ENCODE measurements around the gene SLCO6A1.

Gene SLCO6A1

DNA sequence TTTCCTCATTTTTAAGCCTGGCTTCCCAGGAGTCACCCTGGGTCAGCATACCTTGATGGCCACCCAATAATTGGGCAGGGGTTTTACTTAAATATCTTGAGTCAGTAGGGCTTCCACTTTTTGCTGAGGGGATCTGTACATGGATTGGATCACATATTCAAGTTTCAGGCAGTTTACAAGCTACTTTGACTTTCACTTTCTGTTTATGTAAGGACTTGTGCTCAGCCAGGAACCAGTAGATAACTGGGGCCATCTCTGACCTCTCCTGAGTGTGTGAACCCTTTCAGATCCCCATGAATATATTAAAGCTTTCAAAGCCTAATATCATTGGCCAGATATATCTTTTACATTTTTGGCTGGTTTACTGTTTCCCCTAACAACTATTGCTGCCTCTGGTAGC is 45.1 kb downstream of the SLCO6A1 start:
- DNase-seq (ENCODE audit: low read depth) = no peak

DNA sequence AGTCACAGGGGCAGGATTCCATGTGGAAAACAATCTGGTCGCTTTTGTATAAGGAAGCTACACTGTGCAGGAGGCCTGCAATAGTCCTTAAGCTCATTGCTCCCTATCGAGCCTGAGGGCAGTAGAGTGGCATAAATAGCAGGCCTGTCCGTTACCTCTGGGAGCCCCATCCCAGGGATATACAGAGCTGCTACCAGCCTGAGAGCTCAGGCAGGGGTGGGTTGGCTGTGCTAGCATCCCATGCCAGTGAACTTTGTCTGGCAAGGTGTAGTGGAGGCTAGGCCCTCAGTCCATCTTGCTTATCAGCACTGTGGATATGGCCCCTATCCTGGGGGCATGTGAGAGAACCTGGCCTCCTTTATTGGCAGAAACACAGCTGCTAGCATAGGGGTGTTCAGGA is 47.7 kb downstream of the SLCO6A1 start:
- DNase-seq (ENCODE audit: low read depth) = no peak

- no peak for DNase-seq (ENCODE audit: low read depth)
Measured at GRCh38 chr5:102450313-102450990, 48.3 kb downstream of the SLCO6A1 start.

DNA sequence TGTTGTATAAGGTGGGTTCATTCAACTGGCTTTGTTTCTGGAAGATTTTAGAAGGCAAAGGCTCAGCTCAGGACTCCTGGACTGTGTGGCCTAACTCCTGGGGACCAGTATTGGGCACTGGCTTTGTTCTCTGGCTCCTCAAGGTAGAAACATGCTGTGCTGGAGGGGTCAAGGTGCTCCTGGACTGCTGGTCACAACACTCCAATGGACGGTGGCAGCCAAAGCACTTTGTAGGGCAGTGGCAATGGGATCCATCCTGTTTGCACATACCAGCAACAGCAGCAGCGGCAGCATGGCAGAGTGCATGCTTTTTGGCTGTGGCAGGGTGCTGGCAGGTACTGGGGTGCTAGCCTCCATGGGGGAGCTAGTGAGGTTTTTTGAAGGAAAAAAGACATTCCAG is 65.3 kb downstream of the SLCO6A1 start:
- no peak for DNase-seq (ENCODE audit: low read depth)

GRCh38 chr5:102421647-102422046 is 77.2 kb downstream of the SLCO6A1 start:
- no peak for DNase-seq (ENCODE audit: low read depth)

DNA sequence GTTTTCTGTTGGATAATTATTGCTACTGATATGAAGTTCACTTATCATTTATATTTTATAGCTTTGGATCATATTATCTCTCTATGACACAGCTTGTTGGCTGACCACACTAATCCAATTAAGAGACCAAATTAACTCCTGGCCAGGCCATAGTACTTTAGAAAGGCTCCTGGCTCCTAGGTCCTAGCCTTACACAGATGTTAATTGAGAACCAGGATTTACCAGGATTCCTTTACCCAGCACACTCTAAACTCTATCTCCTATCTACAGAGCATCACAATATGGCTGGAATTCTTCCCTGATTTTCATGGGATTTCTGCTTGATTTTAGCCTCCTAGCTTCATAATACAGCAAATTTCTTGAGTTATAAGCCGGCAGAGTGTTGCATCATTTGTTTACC is 80.3 kb downstream of the SLCO6A1 start:
- DNase-seq (ENCODE audit: low read depth) = no peak

- no peak for DNase-seq (ENCODE audit: low read depth)
Measured at GRCh38 chr5:102414448-102414847, 84.4 kb downstream of the SLCO6A1 start.

DNA sequence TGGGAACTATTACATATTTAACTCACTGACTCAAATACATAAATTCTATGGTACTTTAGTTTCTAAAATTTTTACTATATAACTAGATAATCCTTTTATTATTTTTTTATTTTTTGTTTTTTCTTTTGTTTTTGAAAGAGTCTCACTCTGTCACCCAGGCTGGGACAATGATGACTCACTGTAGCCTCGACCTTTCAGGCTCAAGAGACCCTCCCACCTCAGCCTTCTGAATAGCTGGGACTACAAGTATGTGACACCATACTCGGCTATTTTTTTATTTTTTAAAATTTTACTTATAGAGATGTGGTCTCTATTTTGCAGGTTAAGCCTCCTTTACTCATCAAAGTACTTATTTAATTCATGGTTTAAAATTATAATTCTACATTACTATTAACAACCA is 110.6 kb downstream of the SLCO6A1 start:
- no peak for DNase-seq (ENCODE audit: low read depth)

GRCh38 chr5:102385365-102385764 is 113.4 kb downstream of the SLCO6A1 start:
- no peak for DNase-seq (ENCODE audit: low read depth)

- no peak for DNase-seq (ENCODE audit: low read depth)
Measured at GRCh38 chr5:102380174-102380573, 118.6 kb downstream of the SLCO6A1 start.

DNA sequence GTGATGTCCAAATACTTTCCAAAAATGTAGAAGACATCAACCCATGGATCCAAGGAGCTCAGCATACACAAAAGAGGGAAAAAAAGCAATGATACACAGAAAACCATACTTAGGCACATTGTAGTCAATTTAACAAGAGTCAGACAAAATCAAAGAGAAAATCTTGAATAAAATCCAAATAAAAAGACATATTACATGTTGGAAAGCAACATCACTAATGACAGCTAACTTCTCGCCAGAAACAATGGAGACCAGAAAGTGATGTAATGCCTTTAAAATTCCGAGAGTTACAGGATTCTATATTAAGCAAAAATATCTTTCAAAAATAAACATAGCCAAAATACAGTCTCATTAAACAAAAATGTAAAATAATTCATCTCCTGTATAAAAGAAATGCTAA is 122.9 kb downstream of the SLCO6A1 start:
- no peak for DNase-seq (ENCODE audit: low read depth)

DNA sequence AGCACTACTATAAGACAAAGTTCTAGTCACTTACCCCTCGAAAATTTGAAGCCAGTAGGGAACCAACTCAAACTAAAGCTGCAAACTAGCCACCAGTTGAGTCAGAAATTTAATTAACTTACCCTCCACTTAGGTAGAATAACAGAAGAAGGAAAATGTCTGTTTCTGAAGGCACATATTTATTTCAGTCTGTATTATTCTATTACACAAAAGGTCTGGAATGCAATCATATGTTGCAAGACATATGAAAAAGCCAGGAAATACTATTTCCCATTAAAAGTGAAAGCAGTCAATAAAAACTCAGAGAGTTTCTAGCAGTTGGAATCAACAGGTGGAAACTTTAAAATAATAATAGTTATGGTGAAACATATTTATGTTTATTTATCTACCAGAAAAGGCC is 123.5 kb downstream of the SLCO6A1 start:
- no peak for DNase-seq (ENCODE audit: low read depth)

GRCh38 chr5:102368392-102368791 is 130.4 kb downstream of the SLCO6A1 start:
- no peak for DNase-seq (ENCODE audit: low read depth)

DNA sequence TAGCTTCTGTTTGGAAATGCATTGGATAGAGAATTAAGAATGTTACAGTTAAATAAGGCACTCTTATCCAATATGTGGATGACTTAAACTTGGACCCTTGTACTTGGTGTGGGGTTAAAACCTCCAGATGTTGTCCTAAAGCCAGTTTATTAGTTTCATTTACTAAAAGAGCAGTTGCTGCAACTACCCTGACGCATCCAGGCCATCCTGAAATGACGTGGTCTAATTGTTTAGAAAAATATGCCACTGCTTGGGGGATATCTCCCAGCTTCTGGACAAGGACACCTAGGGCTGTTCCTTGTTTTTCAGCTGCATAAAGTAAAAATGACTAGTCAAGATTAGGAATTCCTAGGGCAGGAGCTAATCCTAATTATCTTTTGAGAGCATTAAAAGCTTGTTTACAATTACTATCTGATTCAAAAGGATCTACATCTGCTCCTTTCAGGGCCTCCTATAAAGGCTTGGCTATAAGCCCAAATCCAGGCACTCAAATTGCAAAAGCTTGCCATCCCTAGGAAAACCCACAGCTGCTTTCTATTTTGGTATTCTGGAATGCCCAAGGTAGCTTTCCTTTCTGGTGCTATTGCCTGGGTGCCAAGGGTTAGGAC is 157.0 kb downstream of the SLCO6A1 start:
- no peak for DNase-seq (ENCODE audit: low read depth)

DNA sequence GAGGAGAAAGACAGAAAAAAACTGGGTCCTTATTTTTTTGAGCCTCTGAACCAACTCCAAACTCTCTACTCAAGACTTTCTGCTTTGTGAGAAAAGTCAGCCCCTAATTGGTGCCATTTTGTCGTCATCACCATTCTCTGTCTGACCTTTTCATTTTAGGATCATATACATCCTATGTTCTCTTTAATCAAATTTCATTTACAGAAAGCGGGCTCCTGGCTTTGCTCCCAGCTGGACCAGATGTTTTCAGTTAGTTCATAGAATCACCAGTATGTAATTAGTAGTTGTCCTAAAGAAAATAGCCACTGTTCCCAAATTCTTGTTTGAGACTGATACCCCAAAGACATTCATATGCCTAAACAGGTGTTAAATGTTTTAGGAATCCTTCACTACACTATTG is 174.1 kb downstream of the SLCO6A1 start:
- no peak for DNase-seq (ENCODE audit: low read depth)
